CD4-positive, alpha-beta T cell treated with Interleukin-2 at 100 ng/mL for 4 hours (primary cell): ENCODE measurements around the gene ACADSB.

Experiments used
- DNase-seq: peaks from one replicate; pipeline ENCODE4 v3.0.0-alpha.2; 2020; ENCODE audit warnings: low spot score

ACADSB gene

DNA sequence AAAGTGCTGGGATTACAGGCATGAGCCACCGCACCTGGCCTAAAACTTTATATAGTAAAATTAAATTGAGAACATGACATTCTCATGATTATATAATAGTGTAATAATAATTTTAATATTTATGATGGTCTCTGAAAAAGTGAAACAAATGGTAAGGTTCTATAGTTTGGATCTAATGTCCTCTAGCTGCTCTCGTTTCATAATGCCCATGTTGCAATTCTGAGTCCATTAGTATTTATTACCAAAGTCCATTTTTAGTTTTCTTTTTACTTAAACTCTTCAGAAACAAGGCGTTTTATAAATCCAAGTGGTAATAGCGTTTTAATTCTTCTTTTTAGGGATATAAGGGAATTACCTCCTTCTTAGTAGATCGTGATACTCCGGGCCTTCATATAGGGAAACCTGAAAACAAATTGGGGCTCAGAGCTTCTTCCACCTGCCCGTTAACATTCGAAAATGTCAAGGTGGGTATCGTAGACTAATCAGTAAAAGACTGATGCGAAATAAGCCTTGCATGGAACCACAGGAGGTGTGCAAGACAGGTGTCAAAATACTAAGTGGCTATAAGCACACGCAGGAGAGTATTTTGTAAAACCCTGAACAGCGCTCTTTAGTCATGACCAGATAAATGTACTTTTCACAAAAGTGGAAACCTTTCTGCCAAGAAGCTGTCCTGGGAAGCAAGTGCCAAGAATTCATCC is 34.1 kb downstream of the ACADSB start:
- DNase-seq: no peak

DNA sequence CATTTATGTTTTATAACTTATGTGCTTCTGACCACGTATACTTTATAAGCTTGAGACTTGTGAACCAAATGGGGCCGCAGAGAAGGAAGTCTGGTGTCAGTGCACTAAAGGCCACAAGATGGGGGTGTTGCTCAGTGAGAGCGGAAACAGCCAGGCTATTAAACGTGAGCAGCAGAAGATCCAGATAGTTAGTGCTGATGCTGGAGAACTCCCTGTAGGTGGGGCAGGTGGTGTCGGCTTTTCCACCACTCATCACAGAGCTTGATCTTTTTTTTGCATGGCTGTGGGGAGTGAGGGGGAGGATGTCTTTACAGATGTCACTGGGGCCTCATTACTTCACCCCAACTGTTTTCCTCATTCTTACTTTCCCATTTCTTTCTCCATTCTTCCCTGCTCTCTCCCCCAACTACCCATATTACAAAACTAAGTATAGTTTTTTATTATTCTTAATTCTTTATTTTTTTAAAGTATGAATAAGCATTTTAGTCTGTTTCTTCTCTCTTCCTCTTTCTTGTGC is 34.7 kb downstream of the ACADSB start:
- DNase-seq: peak; percentile 43

DNA sequence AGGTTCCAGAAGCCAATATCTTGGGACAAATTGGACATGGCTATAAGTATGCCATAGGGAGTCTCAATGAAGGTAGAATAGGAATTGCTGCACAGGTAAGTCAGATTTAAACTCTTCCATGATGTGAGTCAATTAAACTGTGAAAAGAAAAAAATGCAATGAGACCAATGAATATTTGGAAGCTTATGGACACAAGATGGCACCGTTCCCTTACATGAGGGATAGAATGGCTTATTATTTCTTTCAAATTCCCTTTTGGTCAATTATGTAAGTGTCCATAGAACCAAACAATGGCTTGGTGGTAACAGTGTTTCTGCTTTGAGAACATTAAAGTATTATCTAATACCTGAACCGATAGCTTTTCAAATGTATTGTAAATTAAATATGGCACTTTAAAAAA is 35.6 kb downstream of the ACADSB start:
- no peak for DNase-seq

DNA sequence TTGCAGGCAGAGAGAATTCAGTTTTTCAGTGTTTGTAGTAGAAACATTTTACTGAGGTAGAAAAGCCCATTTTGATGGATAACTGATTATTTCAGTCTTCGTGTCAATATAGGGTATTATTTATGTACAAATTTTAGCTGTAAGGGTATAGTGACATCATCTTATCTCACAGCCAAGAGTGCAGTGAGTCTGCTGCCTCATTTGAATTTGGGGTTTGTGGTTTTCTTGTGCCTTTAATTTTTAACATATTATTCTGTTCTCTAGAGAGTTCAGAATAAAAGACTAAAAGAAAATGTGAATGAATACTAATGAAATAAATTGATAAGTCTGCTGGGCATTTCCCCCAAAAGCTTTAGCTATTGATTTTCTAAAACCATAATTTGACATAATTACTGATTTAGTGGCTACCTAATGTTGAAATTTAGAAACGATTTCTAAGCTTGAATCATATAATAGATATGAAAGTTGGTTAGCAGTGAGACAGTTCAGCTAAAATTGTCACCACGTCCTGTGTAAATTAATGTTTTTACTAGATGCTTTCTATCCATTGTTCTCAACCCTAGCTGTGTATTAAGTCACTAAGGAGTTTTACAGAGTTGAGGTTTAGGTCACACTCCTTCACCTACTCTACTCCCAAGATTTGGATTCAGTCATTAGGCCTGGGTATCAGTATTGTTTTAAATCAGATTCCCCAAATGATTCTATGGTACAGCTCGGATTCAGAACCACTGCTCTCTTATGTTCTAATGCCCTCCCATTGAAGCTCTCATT is 37.3 kb downstream of the ACADSB start:
- no peak for DNase-seq

DNA sequence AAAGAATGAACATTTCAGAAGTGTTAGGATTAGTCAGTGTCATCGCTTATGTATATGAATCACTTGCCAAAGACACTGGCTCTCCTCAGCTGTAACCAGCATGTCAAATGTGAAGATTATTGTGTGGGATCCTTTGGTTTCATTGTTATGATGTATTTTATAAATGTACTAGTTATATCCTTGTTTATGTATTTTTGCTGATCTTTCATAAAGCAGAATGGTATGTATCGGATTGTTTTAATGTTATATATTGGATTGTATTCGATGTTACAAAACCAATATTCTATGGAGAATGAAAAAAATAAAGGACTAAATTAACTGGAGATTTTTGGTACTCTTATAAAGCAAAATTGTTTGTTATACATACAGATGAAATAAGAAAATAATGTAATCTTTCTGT is 49.2 kb downstream of the ACADSB start:
- DNase-seq: no peak

DNA sequence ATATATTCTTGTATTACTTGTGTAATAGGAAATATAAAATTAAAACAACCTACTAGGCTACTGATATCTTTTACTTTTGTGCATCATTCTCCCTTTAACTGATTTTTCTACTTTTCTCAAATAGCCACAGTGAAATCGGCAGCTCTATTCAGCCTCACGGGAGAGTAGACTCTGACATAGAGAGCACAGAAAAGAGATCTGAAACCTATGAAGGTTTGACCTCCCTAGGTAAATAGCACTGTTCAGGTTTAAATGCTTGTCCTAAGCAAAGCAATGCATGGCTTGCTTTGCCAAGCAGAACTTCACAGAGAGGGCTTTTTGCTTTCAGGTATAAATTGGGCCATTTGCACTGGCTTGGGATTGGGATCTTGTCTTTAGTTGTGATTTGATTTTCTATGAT is 53.1 kb downstream of the ACADSB start:
- no peak for DNase-seq

DNA sequence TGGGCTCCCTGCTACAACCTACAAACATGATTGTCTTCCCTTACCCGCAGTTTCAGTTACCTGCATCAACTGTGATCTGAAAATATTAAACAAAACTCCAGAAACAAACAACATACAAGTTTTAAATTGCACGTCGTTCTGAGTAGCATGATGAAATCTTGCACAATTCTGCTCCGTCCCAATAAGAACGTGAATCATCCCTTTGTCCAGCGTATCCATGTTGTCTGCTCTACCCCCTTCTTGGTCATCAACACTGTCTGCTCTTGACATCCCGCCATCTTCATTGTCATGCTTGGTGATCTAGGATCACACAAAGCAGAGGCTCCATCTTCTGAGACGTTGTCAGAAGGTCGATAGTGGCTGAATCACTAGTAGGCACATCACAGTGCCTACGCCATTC is 53.9 kb downstream of the ACADSB start:
- no peak for DNase-seq

DNA sequence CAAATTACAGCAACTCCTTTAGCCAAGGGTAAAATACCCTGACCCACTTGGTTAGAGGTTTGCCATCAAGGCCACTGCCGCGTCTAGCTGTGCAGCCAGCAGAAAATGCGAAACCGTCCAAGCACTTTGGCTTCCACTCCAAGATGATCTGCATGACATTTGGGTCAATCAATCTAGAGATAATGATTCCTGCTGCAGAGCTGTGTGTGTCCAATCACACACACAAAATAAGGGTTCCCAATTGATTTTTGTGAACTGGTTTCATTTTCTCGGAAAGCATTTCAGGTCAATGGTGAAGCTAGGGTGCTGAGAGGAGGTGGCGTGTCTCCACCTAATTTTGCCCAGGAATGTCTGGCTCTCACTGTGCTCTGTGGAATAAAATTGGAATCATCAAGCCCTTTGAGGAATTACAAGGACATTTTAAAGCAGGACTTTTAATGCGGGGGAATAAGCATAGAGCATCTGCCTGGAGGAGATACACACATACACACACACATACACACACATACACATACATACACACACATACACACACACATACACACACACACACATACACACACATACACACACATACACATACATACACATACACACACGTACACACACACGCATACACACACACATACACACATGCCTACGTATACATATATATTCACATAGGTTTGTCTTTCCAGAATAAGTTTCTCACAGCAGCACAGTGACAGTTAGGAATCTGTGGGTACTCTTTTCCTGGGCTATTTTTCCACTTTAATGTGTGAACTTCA is 59.5 kb downstream of the ACADSB start:
- DNase-seq: no peak

DNA sequence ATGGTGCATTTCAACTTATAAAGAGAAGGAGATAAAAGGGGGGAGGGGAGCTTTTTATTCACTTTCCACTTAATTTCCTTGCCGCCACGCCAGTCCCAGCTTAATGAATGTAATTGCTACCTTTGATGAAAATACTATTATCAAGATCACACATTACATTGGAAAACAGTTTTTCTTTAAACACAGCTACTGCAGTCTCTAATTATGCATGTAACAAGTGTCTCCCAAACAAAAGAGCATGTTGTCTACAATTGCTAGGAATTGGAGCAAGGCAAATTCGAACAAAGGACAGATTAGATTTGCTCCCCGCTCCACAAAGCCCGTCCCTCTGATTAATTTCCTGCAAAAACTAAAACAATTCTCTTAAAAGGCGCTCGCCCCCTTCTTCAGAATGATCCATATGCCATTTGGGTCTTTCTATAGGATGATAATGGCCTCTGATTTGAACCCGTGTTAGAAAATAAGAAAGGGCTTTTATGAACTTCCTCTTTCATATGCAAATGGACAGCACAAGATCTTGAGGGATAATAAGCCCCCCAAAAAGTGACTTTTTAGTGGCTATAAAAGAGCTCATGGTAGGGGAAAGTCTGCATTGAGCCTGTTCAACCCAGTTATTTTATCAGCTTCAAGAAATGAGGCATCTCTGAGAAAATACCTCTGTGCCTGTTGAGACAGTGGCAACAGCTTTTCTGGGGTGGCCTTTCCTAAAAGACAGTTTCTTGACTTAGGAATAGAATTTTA is 60.6 kb downstream of the ACADSB start:
- no peak for DNase-seq

DNA sequence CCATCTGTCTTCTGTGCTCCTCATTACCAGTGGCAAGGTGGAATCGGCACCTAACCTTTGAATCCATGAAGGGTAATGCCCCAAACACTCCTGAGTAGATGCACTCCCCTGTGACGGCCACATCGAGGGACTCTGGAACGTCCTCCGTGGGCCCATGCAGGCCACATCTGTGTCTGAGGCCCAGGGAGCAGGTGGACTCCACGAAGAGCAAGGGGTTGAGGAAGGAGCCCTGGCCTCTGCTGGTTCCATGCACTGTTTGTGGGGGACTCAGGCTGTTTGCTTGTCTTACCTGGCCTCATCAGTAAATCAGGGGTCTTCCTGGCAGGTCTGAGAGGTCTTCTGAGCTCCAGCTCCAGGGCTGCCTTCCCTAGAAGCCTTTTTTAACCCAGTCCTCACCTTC is 64.4 kb downstream of the ACADSB start:
- no peak for DNase-seq

DNA sequence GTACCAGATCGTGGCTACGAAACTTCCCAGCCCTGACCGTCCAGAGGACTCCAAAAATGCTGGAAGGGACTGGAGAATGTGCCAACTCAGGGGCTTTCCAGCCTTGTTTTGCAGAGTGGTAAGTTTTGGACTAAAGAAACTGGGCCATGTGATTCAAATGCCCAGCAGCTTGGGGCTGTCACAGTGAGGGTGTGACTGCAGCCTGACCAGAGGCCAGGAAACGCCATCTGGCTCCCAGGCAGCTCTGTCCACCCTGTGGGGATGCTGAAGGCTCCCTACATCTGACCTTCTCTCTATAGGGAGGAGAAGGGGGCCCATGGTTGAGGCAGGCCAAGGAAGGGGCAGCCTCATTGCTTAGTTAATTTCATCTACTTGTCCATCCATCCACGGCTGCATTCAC is 65.4 kb downstream of the ACADSB start:
- DNase-seq: no peak

DNA sequence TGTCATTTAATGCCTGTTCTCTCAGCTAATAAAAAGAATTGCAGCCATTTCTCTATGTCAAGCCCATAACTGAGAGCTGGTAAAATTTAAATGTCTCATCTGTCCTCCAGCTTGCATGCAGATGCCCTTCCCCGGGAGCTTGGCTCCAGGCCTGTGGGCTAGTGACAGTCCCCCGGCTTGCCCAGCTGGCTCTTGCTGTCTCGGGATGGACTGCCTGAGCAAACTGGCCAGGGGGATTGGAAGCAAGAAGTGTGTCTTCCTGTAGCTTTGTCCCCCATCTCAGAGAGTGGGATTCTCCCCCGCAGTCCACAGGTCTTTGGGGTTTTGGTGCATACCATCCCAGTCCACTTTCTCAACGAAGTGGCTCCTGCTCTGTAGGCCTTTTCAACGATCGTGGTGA is 73.1 kb downstream of the ACADSB start:
- DNase-seq: no peak

DNA sequence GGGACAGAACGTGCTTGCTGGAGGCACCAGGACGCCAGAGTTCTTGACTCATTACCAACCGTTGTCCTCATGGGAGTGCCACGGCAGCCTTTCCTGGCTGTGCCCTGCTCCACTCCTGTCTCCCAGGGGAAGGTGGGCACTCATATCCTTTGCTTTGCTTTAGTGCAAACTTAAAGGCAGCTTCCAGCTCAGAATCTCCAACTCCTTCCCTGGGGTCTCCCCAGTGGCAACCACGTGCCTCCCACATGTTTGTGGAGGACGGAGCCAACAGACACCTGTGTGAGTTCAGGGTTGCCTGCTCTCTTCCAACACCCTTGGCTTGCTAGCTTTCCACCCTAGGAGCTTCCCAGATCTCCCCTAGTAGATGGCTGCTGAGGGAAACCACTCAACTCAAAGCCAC is 75.0 kb downstream of the ACADSB start:
- DNase-seq: no peak

DNA sequence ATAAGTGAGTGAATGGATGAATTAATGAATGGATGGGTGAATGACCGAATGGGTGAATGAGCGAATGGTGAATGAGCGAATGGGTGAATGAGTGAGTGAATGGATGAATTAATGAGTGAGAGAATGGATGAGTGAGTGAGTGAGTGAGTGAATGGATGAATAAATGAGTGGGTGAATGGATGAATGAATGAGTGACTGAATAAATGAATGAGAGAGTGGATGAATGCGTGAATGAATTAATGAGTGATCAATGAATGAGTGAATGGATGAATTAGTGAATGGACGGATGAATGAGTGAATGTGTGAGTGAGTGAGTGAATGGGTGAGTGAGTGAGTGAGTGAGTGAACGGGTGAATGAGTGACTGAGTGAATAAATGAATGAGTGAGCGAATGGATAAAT is 77.5 kb downstream of the ACADSB start:
- no peak for DNase-seq

DNA sequence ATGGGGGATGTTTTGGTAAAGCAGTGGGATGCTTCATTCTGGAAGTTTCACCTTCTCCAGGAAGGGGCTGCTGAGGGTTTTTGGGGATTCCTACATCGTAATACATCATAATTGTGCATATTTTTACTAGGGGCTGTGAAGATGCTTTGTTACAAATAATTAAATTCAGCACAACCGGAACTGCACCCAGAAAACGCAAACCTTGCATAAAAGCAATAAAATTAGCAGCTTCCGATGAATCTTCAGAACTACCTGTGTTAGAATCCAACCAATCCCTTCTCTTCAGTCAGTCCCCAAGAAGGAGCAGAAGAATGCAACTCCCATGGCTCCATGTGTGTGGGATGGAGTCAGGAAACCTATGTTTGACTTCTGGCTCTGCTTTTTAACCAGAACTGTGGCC is 78.5 kb downstream of the ACADSB start:
- no peak for DNase-seq

DNA sequence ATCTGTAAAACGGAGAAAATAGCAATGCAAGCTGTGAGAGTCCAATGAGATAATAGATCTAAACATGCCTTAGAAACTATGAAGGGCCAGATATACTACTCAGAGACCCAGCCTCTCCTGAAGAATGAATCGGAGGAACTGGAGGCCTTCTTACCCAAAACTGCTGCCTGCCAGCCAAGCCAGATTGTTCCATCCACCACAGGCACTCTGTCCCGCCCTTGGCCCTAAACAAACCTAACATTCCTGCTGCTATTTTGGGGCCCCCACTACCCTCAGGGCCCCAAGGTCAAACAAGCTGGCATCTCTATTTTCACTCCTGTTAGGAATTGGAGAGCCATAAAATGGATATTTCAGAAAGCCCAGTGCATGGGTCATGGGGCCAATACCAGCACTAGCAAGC is 79.0 kb downstream of the ACADSB start:
- no peak for DNase-seq

DNA sequence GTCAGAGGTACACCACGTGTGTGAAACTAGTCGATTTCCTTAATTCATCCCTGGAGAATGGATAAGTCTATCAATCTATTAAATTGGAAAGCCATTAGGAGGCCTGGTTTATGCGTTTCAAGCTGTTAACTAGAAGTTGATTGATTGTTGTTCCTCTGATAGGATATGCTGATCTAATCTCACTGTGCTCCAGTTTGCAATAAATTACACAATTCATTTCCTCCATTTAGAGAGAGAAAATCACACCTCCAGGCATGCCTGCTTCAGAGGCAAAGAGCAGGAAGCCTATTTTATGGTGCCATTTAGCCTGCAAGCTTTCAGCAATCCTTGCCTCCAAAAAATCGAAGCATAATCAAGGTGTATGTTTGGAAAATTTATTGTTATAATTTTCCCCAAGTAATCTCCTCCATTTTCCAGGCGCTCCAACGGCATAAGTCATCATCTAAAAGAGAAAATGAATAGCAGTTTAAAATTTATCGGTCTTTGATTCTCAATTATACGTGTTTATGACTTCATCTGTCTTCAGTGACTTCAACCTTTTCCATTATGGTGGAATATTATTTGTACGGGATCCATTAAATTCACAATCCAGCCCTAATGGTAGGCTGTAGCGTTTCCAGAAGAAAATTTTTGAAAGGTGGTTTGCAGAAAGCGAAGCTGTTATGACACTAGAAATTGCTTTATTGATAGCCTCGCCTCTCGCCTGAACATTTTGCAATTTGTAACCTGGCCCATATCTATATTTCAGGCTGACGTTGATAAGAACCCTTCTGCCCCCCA is 84.0 kb downstream of the ACADSB start:
- no peak for DNase-seq

DNA sequence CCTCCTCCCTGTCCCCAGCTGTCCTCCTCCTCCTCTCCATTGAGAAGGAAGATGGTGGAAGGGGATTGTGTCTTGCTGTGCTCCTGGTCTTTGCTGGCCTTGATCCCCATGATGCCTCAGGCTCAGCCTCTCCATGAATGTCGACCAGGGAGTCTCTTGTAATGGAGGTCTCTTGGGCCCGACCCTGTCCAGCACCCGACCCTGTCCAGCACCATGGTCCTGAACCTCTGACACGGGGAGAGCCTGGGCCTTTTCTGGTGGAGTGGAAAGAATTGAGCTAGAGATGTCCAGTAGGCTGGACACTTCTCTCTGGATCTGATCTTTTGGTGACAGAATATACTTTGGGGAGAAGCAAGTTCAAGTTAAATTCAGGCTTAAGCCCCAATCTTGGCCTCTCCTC is 84.7 kb downstream of the ACADSB start:
- DNase-seq: no peak

DNA sequence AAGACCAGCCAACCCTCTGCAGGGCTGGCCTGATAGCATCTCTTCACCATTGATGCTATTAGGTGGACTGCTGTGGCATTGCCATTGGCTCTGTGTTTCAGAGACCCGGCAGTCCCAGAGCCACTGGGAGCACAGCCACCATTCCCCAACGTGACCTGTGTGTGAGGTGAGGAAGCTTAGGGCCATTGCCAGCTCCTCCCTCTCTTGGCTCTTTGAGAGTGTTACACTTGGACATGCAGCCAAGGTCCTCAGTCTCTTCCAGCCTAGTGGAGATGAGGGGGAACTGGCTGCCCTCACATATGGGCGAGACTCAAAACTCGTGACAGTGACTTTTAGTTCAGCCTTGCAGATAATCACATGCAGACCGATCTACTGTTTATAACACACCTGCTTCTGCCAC is 87.6 kb downstream of the ACADSB start:
- no peak for DNase-seq

DNA sequence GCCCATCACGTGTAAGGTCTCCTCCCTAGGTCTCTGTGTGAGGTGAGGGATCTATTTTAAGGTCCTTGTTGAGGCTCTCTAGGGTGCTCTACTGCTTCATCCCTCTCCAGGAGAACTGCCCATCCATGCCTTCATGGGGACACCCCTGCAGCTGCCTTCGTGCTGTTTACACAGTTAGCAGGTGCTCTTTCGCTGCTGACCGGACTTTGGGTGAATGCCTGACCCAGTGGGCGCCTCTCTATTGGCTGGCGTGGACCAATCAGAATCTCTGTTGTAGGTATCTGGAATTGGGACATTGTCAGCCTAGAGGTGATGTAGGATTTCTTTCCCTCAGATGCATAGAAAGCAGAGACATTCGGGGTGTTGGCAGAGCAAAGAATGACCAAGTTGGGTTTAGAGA is 88.2 kb downstream of the ACADSB start:
- DNase-seq: no peak

DNA sequence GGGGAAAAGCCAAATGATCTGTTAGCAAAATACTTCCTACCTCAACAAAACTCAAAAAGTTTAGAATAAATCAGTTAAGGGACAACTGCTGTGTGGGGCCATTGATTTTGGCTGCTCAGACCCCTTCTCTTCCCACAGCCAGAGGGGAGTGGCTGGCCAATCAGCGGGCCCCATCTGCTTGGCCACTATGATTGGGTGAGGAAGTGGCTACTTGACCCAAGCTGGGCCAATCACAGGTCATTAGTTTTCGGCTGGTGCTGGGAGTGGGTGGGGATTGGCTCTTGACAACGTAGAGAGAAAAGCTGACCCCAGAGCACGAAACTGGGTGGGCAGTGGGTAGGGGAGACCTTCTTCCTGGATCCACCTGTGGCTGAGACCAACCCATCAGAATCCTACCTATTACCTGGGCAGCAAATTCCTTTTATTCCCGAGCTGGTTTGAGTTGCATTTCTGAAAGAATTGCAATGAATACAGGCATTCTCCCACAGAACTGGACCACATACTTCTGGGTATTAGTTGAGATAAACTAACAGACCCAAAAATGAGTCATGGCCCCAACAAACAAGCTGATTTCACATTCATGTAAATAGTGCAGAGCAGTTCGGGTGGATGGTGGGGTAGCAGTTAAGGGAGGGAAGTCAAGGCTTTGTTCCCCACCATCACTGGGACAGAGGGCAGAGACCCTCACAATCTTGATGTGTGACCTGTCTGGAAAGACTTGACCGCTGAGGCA is 91.4 kb downstream of the ACADSB start:
- DNase-seq: no peak
